ENCODE measurements around the gene GNAT3. TPM values are rescaled to one million over a fixed set of nuclear protein-coding genes. Genes with fewer than 3 reads are reported as not detected.

Gene GNAT3
- not detected in 2 replicates for polyA plus RNA-seq (2014; cell fraction: cytosol; rRNA removed)
- not detected in 2 replicates for polyA plus RNA-seq (2014; cell fraction: nucleus; rRNA removed)

DNA sequence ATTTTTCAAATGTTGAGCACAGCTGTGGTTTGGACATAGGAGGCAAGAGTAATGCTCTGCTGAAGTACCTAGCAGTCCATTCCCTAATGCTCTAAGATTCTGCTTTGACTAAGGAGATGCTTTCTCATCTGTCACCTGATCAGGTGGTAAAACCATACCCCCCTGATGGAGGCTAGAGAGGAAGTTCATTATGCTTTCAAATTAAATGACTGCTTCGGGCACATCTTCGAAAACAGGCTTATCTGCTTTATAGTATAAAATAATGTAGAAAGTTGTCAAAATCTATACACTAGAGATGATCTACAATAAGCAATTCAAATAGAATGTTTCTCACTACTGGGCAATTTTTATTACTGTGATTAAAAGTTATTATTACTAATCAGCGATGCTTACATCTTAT is at the start of gene GNAT3:
TSS of gene GNAT3 (minus strand) at position 101 of the 400 bp plus-strand sequence. CDS start 138 bp downstream, outside the sequence.
- DNase-seq (ENCODE audit: low spot score) = no peak

DNA sequence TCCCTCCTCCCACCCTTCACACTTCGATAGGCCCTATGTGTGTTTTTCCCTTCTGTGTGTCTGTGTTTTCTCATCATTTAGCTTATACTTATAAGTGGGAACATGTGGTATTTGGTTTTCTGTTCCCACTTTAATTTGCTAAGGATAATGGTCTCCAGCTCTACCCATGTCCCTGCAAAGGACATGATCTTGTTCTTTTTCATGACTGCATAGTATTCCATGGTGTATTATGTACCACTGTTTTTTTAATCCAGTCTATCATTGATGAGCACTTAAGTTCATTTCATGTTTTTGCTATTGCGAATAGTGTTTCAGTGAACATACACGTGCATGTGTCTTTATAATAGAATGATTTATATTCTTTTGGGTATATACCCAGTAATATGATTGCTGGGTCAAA is 46.3 kb upstream of the GNAT3 start:
- no peak for DNase-seq (ENCODE audit: low spot score)

DNA sequence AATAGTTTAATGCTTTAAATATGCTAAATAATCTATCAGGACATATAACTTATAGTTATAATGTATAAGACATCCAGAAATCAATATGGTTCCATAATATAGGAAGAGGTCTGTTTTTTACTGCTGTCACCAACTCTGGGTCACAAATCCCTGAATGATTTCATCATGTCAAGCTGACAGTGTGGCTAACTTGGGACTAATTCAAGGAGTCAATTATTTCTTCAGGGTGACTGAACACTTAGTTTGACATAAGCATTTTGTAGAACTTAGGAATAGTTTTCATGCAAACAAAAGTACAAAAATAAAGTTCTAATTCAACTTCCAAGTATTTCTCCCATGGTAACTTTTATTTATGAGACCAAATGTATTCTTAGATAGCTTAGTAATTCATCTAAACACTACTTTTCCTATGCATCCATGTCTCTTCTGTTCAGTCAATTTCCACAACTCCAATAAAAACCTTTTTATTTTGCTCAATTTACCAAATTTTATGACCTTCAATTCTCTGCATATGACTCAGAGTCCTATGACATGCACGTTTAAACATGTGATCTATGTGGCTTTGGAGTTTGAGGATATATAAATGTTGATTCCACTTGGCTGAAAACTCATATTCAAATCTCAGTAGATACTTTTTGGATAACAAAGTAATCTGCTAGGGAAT is 40.3 kb upstream of the GNAT3 start:
- DNase-seq (ENCODE audit: low spot score) = no peak

DNA sequence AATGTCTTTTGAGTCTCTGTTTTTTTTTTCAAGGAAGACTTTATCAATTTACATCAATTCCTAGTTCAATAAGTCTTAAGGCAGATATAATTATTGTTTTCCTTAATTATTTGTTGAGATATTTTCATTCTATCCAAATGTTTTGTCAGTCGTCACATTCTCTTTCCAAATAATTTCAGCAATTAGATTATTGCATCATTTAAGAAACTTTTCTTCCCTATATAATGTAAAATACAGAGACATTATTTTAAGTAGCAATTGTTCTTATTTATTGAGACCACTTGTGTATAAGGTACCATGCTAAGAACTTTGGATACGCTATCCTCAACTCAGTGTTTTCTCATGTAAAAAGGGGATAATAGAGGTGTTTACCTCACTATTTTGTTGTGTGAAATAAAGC is 38.1 kb upstream of the GNAT3 start:
- no peak for DNase-seq (ENCODE audit: low spot score)

DNA sequence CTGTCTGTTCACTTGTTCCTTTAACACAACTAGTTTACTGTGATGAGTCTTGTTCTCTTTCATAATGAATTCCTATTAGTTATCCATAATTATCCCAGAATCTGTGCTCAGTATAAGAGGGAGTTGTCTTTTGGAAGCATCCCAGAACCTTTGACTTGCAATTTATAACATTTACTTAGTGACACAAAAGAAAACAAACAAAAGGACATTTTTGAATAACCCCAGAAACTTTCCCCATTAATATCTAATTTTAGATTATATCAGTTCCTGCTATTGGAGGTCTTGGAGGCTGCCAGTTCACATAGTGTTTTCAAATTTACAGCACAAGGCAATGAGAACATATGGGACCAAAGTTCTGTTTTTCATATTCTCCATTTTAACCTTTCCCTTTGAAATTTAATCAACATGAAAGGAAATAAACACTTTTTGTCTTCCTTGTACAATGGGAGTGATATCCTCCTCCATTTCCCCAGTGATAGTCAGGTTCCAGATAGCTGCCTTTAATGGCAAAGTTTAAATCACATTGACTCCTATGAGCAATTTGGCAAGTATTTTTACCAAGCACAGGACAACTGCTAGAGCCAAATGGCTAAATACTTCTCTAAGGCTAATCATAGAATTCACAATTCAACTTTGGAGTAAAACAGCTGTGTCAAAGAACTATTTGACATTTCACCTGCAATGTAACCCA is 37.1 kb upstream of the GNAT3 start:
- no peak for DNase-seq (ENCODE audit: low spot score)

DNA sequence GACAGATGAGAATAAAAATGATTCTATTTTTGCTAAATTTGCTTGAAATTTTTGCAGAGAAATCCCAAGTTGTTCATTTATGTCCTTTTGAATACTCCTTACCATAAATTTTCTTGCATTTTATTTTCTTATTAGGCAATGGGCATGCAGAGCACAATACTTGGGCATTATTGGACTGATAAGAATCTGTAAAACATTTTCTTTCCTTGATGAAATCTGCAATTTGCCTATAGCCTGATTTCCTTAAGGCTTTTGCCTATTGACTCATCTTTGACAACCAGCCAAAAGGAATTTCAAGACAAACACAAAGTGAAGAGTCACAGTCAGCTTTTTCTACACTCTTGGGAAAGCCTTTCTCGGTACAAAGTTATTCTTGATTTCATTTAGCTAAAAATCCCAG is 30.5 kb upstream of the GNAT3 start:
- DNase-seq (ENCODE audit: low spot score) = no peak

- no peak for DNase-seq (ENCODE audit: low spot score)
Observed at GRCh38 chr7:80540836-80541235, 29.0 kb upstream of the GNAT3 start.

DNA sequence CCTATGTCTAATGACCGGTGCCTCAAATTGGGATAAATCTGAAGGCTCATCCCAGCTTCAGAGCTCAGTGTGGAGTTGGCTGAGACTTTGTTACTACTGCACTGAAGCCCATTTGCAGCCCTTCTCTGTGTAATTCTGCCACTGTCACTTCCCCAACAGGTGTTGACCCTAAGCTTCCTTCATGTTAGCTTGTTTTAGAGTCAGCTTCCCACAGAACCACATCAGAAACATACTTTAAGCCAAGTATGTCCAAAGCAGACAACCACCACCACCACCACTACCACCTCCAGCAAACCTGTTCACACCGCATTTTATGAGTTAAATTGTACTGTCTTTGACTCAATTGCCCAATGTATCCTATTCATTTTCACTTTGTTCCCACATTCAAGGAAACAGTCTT is 25.2 kb upstream of the GNAT3 start:
- no peak for DNase-seq (ENCODE audit: low spot score)

GRCh38 chr7:80536426-80536825 is 24.6 kb upstream of the GNAT3 start:
- no peak for DNase-seq (ENCODE audit: low spot score)

- DNase-seq (ENCODE audit: low spot score) = no peak
Observed at GRCh38 chr7:80533287-80533686, 21.4 kb upstream of the GNAT3 start.

GRCh38 chr7:80532153-80532552 is 20.3 kb upstream of the GNAT3 start:
- no peak for DNase-seq (ENCODE audit: low spot score)

- DNase-seq (ENCODE audit: low spot score) = no peak
Observed at GRCh38 chr7:80530136-80530535, 18.3 kb upstream of the GNAT3 start.

- DNase-seq (ENCODE audit: low spot score) = no peak
Observed at GRCh38 chr7:80529362-80529761, 17.5 kb upstream of the GNAT3 start.

- no peak for DNase-seq (ENCODE audit: low spot score)
Observed at GRCh38 chr7:80528689-80529088, 16.8 kb upstream of the GNAT3 start.

- no peak for DNase-seq (ENCODE audit: low spot score)
Observed at GRCh38 chr7:80526472-80526871, 14.6 kb upstream of the GNAT3 start.

DNA sequence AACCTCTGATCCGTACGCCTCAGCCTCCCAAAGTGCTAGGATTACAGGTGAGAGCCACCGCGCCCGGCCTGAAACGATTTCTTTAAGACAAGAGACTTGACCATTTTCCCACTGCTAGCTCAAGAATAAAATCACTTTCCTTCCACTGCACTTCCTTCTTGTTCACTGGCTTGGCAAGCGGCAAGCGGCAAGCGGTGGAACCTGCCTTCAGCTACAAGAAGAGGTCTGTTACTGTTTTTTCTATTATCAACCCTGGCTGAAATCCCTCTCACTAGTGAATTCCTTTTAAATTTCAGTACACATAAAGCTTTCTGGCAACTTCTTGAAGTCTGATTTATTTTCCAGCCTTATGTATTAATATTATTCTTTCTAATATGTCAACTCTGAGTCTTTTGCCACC is 12.8 kb upstream of the GNAT3 start:
- no peak for DNase-seq (ENCODE audit: low spot score)

DNA sequence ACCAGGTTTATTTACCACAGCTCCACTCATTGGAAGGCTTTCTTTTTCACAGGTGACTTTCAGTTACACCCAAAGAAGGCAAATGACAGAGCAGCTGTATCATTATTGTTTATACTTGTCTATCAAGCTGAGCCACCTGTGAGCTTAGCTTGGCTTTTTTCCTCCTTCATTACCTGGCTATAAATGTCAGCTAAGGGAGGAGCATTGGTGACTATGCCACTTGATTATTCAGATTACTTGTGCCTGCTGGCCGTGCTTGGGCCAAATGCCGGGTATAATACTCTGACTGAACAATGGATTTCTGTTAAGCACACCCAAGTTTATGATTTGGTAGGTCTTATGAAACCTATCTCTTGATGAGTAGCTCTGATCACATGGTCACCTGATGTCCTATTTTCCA is 9.9 kb upstream of the GNAT3 start:
- DNase-seq (ENCODE audit: low spot score) = no peak

DNA sequence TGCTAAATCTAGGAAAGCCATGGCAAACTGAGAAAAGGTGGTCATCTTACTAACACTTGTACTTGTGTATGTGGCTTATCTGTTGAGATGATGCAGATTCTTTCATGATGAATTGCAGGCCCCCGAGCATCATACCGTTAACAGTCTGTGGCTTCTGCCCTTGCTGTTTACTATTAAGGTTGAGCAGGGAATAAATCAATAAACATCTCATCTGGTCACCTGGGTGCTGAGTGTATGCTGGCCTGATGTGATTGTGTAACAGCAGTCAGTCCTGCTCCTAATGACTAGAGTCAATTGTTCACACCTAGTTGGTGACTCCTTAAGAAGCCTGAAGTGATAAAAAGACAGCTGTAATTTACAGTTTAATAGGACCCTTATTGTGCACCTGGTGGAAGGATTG is 8.3 kb upstream of the GNAT3 start:
- DNase-seq (ENCODE audit: low spot score) = peak; percentile 76

GRCh38 chr7:80517282-80517747 is 5.5 kb upstream of the GNAT3 start:
- DNase-seq (ENCODE audit: low spot score) = no peak

GRCh38 chr7:80515298-80515697 is 3.4 kb upstream of the GNAT3 start:
- no peak for DNase-seq (ENCODE audit: low spot score)

DNA sequence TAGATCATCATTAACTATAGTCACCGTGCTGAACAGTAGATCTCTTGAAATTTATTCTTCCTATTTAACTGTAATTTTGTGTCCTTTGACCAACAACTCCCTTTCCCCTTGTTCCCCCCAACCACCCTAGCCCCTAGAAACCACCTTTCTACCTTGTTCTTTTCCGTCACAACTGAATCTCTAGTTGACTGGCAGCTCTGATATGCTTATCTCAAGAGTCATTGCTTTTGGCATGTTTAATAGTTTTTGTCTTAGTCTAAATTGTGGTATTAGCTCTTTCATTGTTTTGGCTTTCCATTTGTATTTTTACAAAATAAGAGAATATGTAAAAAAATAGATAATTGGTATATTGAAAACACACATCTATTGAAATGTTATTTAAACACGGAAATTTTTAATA is 1.8 kb downstream of the GNAT3 start:
- no peak for DNase-seq (ENCODE audit: low spot score)

DNA sequence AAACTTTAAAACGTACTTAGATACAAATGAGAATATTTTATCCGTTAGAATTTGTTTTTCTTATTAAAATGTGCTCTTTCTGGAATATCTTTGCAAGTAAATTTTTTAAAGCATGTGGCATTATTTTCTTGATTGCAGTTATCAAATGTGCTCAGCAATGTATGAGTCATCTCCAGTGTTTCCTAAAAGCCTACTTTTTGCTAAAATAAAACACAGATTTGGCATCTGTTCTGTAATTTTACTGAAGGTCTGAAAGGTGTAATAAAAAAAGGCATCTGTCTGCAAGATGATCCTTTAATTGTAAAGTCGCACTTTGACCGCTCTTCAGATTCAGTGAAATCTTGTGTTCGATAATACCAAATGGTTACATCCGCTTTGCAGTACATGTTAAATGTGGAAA is 3.4 kb downstream of the GNAT3 start:
- no peak for DNase-seq (ENCODE audit: low spot score)

- no peak for DNase-seq (ENCODE audit: low spot score)
Observed at GRCh38 chr7:80505900-80506500, 5.9 kb downstream of the GNAT3 start.

Data from SK-N-DZ (cell line).